PFSK-1 (cell line): ENCODE data around the gene CTSL.

Experiments used
- POLR2AphosphoS5 ChIP-seq: IDR thresholded peaks from 2 replicates; pipeline ENCODE4 v1.6.1; 2012; ENCODE audit warnings: low read depth, mild to moderate bottlenecking, control low read depth, low read length, moderate library complexity
- SIN3A ChIP-seq: IDR thresholded peaks from 2 replicates; pipeline ENCODE4 v1.6.1; 2012; ENCODE audit warnings: mild to moderate bottlenecking, low read length, moderate library complexity, borderline replicate concordance; ENCODE audit not compliant: insufficient read depth
- TAF1 ChIP-seq: IDR thresholded peaks from 2 replicates; pipeline ENCODE4 v1.6.1; 2012; ENCODE audit warnings: low read length, control low read depth, borderline replicate concordance; ENCODE audit not compliant: insufficient read depth
- TF ChIP-seq, protein P1 (sequence below), 2 experiments: IDR thresholded peaks; 2 replicates each; pipeline versions ENCODE4 v1.6.1 to v1.8.0; 2011 to 2012; ENCODE audit warnings: low read depth in 2 of 2, low read length in 2 of 2, control low read depth in 1 of 2, inconsistent platforms in 1 of 2, mild to moderate bottlenecking in 1 of 2, moderate library complexity in 1 of 2; ENCODE audit not compliant: insufficient read depth in 1 of 2

DNA sequence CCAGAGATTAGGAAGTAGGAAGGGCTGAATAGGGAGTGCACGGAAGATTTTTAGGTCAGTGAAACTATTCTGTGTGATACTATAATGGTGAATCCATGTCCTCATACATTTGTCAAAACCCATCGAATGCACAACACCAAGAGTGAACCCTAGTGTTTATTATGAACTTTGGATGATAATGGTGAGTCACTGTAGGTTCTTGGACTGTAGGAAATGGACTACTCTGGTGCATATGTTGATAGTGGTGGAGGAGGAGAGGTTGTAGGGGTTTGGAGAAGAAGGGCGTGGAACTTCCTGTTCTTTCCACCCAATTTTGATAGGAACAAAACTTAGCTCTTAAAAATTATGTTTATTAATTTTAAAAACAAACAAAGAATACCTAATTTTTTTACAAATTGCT lies 14.3 kb downstream of the CTSL start:
- TF ChIP-seq TAF1, result no peak
- TF ChIP-seq POLR2AphosphoS5, result no peak
- TF ChIP-seq, protein P1, sequence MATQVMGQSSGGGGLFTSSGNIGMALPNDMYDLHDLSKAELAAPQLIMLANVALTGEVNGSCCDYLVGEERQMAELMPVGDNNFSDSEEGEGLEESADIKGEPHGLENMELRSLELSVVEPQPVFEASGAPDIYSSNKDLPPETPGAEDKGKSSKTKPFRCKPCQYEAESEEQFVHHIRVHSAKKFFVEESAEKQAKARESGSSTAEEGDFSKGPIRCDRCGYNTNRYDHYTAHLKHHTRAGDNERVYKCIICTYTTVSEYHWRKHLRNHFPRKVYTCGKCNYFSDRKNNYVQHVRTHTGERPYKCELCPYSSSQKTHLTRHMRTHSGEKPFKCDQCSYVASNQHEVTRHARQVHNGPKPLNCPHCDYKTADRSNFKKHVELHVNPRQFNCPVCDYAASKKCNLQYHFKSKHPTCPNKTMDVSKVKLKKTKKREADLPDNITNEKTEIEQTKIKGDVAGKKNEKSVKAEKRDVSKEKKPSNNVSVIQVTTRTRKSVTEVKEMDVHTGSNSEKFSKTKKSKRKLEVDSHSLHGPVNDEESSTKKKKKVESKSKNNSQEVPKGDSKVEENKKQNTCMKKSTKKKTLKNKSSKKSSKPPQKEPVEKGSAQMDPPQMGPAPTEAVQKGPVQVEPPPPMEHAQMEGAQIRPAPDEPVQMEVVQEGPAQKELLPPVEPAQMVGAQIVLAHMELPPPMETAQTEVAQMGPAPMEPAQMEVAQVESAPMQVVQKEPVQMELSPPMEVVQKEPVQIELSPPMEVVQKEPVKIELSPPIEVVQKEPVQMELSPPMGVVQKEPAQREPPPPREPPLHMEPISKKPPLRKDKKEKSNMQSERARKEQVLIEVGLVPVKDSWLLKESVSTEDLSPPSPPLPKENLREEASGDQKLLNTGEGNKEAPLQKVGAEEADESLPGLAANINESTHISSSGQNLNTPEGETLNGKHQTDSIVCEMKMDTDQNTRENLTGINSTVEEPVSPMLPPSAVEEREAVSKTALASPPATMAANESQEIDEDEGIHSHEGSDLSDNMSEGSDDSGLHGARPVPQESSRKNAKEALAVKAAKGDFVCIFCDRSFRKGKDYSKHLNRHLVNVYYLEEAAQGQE (IDR thresholded peaks at IDR 0.05; ENCODE audit: insufficient read depth in 1 of 2, low read depth in 2 of 2, low read length in 2 of 2), result no peak
- TF ChIP-seq SIN3A, result no peak
